Ecto neural progenitor cell (in vitro differentiated cells): ENCODE data around the gene PRKCZ.
"Not testable (repeated sequence)": the region's sequence is repeated elsewhere in the genome, so short reads cannot be mapped to it uniquely, and the experiment has no call there.

Source experiments
- DNase-seq: peaks from one replicate; pipeline ENCODE4 v3.0.0-alpha.2; 2018; ENCODE audit warnings: low spot score

Gene PRKCZ

DNA sequence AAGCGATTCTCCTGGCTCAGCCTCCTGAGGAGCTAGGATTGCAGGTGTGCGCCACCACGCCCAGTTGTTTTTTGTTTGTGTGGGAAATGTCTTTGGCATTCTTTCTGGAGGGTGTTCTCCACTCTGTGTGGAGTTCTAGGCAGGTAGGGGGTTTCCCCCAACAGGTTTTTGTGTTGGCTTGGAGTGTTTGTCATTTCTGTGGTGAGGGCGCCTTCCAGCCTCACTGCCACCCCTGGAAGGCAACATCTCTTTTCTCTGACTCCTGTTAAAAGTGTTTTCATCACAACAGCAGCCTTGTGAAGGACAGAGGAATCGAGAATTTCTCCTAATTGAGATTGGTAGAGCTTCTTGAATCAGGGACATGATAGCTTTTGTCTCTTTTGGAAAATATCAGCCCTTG is 69.7 kb downstream of the PRKCZ start:
- no peak for DNase-seq

DNA sequence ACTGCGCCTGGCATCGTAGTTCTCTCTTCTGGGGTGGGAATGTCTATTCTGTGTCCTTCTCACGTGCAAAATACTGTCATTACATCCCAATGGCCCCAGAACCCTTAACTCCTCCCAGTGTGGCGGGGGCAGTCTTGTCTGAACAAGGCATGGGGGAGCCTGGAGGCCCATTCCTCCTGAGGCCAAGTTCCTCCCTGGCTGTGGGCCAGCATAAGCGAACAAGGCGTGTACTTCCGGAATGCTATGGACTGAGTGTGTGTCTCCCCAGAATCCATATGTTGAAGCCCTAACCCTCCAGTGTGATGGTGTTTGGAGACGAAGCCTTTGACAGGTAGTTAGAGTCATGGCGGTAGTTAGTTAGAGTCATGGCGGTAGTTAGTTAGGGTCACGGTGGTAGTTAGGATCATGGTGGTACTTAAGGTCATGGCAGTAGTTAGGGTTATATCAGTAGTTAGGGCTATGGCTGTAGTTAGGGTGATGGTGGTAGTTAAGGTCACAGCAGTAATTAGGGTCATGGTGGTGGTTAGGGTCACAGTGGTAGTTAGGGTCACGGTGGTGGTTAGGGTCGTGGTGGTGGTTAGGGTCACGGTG is 71.0 kb downstream of the PRKCZ start:
- DNase-seq, result no peak

DNA sequence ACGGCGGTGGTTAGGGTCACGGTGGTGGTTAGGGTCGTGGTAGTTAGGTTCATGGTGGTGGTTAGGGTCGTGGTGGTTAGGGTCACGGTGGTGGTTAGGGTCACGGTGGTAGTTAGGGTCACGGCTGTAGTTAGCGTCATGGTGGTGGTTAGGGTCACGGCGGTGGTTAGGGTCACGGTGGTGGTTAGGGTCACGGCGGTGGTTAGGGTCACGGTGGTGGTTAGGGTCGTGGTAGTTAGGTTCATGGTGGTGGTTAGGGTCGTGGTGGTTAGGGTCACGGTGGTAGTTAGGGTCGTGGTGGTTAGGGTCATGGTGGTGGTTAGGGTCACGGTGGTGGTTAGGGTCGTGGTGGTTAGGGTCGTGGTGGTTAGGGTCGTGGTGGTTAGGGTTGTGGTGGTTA is 71.6 kb downstream of the PRKCZ start:
- not testable (repeated sequence) for DNase-seq

DNA sequence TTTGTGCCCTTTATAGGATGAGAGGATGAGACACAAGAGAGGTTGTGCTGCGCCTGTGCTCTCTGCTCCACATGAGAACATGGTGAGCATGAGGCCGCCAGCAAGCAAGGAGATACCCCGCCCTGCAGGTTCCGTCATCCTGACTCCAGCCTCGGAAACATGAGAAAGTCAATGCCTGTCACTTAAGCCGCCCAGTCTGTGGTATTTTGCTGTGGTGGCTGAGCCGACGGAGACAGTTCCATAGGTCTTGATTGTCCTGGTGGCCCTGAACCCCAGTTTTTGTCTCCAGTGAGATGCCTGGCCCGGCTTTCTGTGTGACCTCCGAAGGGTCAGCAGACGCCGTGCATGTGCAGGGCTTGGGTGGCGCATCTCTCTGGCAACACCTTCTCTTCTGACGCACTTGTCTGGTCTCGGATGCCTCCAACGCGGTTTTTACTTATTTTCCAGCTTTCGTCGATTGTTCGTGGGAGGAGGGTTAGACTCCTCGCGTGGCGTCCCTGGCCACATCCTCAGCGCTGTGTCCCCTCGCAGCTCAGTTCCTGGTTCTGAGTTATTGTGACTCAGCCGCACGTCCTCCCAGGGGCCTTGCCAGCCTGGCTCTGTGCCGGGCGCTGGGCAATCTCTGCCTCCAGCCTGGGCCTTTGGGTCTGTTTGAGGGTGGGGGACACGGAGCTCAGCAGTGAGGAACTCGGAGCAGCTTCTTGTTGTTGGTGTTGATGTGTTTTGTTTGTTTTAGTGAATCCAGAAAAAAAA is 74.4 kb downstream of the PRKCZ start:
- no peak for DNase-seq

DNA sequence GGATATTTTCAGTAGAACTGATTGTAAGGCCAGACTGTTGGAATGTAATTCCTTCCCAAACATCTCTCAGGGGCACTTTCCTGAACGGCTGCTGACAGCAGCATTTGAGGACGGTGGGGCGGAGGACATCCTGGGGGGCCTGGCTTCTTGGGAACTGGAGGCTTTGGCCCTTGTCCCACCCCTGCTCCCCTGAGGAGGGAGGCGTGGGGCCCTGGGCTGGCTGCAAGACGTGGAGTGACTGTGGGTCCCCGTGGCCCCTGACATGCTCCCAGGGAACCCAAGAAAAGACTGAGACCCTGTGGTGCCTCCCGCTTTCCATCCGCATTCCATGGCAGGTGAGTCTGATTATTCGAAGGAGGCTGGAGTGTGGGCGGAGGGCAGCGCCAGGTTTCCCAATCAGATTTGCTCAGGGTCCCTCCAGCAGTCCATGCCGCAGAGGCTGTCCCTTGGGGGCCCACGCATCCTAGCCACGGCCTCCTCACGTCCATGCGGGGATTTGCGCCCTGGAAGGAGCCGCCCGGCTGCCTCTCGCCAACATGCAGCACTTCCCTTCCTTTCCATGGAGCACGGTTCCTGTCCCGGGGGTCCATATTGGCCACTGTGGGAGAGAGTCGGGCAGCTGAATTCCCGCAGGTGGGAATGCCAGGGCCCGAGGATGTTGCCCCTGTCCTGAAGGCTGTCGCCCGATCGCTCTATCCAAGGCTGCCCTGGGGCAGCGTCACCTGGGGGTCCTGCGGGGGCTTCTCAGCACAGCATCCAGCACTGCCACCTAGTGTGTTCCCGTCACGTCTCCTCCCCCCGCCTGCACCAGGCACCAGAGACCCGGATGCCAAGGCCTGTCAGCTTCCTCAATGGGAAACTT is 75.4 kb downstream of the PRKCZ start:
- DNase-seq, result no peak

DNA sequence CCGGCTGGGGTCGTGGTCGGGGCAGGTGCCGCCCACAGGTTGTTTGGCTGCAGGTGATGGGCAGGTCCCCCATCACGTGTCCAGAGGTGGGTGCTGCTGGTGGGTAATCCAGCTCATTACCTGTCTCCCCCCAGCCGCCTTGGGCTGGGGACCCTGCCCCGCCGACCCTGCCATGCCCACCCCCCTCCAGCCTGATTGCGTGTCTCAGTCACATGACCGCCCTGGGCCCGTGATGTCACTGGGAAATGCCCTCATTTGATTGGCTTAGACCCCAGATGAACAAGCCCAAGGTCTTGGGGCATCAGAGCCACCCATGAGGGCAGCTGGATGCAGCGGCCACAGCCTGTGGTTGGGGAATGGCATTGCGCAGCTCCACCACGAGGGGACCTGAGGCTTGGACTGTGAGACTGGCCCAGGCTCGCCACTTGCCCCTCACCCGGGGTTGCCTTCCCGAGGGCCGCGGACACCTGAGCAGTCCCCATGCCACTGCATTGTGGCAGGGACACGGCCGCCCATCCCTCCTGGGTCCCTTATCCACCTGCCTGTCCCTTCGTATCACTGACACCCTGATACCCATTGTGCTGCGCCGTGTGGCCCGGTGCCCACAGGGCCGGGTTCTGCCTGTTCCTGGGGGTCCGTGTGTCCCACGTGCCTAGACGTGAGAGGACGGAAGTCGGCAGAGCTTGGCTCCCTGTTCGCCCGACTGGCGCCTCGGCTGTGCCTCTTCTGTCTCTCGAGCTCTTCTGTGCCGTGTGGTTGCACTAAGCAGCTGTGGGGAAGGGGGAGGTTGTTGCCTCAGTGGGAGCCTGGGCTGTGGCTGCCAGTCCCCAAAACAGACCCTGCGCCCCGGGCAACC is 76.3 kb downstream of the PRKCZ start:
- DNase-seq, result peak; percentile 46

DNA sequence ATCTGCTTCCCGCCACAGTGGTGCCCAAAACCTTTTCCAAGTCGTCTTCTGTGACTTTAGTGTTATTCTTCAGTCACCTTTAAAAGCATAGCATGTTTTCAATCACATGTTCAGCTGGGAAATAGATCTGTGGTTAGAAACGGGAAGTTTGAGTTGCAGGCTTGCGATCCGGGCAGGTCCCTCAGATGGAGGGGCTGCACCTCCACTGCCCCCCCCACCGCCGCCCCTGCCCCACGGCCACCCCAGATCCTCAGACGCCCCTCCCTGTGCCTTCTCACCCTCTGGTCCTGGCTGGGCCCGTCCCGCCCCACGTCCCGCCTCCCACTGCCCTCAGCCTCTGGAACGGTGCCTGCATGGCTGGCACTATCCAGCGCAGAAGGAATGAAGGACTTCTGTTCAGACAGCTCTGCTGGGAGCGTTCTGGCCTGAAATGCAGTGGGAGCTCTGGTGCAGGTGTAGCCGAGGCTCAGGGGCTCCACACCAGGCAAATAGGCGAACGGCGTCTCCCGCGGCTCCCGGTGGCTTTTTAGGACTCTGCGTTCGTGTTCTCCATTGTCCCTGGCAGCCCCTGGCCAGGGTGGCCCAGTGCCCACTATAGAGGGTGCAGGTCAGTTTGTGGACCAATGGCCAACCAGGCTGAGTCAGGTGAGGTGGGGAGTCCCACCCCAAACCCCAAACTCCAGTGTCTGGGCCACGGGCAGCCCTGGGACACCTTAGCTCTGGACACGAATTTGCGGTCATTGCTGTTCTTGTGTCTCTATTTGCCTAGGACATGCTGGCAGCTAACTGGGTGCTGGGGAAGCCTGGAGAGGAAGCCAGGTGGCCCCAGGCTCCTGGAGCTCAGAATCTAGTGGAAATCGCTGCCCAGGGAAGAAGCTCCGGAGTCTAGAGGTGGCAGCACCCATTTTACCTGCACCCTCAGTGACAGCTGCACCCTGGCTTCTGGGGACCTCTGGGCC is 77.3 kb downstream of the PRKCZ start:
- no peak for DNase-seq

DNA sequence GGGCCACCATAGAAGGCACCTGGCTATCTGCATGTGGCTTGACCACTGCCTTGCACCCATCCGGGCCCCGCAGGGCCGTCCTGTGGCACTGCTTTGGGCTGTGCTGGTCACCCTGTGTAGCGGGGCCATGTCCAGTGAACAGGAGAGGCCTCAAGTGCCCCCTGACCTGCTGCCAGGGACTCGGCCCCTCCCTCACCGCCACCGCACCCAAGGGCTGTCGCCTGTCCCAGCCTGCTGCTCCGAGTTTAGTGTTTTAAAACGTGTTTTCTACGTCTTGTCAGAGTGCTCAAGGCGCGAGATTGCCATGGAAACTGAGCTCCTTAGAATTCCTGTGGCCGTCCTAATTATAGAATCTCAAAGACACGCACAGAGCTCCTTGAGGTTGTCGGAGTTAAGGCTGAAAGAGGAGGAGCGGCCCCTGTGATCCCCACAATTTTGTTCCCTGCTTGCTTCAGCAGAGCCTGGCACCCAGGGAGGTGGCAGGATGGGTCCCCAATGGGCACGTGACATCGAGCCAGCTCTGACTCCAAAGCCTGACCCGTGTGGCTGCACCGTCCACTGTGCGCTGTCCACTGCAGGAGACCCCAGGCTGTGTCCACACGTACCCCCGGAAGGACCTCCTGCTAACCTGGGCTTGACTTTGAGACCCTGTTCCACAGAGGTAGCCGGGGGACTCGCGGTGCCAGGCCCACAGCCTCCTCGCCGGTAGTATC is 78.1 kb downstream of the PRKCZ start:
- DNase-seq, result peak; percentile 56

DNA sequence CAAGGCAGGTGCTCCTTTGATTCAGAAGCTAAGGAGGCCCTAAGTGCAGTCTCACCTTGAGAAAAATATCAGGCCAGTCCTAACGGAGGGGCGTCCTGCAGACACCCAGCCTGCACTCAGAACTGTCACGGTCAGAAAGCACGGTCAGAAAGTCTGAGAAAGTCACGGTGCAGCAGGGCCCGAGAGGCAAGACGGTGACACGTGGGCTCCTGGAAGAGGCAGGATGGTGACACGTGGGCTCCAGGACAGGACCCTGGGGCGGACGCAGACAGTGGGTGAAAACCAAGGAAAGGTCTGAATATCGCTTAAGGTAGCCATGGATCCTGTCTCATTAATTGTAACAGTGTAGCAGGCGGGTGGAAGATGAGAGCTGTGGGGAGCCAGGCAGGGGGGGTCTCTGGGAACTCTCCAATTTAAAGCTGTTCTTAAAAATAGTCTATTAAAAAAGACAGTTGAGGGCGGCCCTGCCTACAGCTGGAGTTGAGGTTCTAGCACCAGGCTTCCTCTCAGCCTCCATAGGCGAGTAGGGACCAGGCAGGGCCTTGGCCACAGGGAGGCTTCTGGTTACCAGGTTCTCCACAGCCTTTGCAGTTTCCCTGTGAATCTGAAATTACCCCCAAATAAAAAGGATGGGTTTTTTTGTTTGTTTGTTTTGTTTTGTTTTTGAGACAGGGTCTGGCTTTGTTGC is 79.2 kb downstream of the PRKCZ start:
- DNase-seq, result no peak

DNA sequence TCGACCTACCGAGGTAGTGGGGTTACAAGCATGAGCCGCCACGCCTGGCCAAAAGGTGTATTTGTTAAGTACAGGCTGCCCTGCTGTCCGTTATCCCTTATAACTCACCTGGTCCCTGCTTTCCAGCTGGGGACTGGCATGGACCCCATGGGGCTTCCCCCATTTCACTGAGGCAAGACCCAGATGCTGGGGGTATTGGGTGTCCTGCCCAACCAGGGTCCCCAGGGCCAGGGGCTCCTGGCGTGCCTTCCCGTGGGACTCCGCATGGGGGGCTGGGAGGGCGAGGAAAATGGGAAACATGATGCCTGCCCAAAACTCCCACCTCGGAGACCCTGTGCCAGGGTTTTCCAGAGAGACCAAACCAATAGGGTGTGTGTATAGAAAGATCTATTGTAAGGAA is 79.9 kb downstream of the PRKCZ start:
- DNase-seq, result no peak

DNA sequence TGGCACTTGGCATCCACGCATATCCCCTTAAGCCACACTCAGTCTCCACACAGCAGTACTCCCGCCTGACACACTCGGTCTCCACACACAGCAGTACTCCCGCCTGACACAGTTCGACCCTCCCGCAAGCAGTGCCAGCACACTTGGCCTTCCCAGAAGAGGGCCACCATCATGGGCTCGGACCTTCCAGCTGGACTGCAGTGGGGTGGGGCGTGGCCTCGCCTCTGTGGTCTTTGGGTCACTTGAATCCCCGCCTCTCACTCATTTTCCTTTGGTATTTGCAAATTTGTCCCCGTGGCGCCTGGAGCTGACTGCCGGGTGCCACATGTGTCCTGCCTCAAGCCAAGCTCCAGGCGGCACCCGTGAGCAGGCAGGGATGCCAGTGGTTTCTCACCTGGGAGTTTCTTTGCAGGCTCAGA is 80.7 kb downstream of the PRKCZ start:
- no peak for DNase-seq

DNA sequence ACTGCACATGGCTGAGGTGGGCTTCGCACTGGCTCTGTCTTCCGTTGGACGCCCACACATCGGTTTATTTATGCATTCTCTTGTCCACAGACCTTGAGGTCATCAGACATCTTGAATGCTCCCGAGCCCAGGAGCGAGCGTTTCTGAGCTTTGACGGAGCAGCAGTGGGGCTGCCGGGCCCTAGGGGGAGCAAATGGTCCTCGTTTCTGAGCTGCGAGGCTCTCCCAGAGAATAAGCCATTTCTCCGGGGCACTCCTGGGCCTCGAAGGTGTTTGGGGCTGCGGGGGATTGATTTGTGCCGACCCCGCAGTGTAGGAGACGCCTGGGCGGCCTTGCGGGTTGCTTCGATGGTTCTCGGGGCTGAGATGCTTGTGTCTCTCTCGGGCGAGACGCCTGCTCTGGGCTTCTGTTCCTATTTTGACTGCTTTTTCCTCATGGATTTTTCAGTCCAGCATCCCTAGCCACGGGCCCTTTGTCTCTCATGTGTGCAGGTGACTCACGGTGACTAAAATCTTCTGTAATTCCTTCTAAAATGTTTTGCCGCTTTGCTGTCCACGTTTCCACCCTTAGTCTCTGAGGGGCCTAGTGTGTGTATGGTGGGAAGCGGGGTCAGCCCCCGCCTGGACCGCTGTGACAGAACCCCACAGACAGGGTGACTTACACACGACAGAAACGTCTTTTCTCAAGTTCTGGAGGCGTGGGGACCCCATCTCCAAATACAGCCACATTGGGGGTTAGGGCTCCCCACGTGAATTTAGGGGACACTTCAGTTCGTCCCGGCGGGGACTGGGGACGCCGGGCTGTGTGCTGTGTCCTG is 82.2 kb downstream of the PRKCZ start:
- DNase-seq, result peak; percentile 70

DNA sequence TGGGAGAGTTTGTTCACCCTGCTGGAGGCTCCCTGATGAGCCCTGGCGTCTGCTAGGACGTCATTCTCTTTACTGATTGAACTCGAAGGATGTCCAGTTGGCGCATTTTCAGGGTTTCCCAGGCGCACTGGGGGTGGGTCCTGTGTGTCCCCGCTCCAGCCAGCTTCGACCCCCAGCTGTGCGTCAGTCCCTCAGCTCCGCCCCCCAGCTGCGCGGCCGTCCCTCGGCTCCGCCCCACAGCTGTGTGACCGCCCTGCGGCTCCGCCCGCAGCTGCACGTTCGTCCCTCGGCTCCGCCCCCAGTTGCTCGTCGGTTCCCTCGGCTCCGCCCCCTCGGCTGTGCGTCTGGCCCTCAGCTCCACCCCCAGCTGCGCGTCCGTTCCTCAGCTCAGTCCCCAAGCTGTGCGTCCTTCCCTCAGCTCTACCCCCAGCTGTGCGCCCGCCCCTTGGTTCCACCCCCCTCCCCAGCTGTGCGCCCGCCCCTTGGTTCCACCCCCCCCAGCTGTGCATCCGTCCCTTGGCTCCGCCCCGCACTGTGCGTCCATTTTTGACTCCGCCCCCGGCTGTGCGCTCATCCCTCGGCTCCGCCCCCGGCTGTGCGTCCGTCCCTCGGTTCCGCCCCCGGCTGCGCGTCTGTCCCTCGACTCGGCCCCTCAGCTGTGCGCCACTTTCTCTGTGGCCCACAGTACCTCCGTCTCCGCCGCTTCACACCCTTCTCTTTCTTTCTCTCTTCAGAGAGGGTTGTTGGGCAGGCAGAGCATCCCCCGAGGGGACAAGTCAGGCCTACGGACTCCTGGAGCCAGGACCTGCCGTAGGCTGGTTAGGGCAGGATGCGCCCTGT is 83.0 kb downstream of the PRKCZ start:
- peak; percentile 99 for DNase-seq

DNA sequence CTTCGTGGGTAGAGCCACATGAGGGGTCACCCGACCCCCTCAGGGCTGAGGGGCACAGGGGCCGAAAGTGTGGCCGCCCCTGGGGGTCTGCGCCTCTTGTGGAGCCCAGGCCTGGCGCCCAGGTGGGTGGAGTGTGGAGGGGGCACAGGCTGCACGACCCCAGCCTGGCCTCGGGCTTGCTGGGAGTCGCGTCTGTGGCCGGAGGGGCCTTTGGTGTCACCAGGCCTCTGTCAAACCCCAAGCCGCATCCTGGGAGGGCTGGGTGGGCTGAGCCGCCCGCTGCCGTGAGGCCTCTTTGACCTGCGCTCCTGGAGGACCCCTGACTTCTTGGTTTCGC is 83.6 kb downstream of the PRKCZ start:
- no peak for DNase-seq

DNA sequence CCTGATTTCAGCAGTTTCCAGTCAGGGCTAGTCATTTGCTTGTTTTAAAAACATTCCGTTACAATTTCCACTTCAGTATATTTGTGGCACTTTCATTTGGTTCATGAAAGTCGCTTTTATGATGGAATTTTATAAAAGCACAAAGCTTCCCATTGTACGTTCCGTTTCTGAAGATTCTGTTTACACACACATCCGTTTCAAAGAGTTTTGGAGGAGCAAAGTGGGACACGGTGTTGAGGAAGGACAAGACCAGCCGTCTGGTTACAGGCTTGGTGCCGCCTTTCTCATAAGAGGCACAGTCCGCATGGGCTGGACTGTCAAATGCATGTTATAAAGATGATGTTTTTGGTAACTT is 84.0 kb downstream of the PRKCZ start:
- DNase-seq, result no peak

DNA sequence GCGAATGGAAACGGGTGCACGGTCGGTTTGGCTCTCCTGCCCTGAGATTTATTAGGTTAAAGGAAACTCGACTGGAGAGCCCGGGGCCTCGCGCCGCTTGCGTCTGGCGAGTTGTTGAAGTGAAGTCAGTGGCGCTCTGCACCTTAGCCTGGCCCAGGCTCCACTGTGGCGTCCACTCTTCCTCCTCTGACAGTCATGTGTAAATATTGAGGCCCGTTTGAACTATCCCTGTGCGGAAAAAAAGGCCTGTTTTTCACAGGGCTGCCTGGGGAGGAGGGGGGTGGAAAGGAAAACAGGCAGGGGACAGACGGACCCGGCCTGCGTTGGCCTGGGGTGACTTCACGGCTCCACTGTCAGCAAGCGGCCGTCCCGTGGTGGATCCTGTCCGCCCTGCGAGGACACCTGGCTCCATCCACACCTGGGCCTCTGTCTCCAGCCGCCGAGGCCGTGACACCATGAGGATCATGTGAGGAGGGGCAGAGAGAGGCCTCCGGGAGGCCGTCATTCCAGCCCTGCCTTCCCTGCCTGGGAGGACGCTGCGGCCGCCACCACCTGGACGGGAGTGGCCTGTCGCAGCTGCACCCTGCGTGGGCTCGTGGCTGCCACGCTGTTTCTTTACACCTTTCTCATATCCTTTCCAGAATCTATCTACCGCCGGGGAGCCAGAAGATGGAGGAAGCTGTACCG is 84.6 kb downstream of the PRKCZ start:
- no peak for DNase-seq

DNA sequence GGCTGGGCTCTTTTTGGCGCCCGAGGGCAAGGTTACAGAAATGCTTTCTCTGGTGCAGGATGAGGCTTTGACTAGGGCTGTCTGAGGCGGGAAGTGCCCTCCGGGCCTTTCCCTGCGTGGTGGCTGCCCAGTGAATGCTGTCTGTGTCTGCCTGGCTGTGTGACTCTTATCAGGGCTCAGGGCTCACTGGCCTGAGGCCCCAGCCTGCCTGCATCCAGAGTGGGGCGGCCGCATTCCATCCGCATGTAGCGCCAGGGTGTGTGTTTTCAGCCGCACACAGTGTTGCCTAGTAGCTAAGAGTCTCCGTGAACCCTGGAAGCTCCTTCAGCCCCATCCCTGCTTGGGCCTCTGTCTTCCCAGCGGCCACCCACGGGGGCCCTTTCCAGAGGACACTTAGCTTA is 85.2 kb downstream of the PRKCZ start:
- DNase-seq, result peak; percentile 86
